EH (cell line): ENCODE data around the gene YTHDC1.
"Not testable (repeated sequence)": the region's sequence is repeated elsewhere in the genome, so short reads cannot be mapped to it uniquely, and the experiment has no call there.

Source experiments
- DNase-seq: peaks from one replicate; pipeline ENCODE4 v3.0.0-alpha.2; 2015; ENCODE audit warnings: low read depth

YTHDC1 gene

DNA sequence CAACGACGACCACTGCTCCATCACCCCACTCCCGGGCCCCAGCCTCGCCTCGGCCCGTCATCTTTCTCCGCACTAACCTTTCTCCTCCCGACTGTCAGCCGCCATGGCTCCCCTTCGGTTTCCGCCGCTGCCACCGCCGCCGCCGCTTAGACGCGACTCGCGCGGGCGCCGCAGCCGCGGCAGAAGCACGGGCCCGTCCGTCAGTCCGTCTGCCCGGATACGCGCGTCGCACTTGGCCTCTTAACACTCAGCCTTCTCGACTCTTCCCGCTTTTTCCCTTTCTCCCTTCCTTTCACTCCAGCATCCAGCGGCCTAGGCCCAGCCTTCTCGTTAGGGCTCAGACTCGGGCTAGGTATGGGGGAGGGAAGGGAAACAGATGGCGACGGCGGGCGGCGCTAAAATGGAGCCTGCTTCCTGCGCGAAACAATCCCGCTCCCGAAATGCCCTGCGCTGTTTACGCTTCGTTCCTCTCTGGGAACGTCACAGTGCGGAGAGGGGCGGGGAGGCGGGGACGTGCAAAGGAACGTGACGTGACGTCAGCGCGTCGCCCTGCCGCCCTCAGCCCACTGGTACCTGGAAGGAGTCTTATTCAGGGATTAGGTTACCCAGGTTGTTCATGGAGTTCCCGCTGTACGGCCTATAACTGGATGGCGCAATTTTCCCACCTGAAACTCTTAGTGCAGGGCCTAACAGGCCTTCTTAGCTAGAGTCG, at the start of gene YTHDC1:
Gene YTHDC1 (minus strand): TSS at position 442 of the 712 bp plus-strand sequence. CDS start 337 bp downstream, at position 105.
- DNase-seq, result peak; percentile 96

- no peak for DNase-seq
These were observed 49.4 kb upstream of the YTHDC1 start for GRCh38 chr4:68399306-68399705.

DNA sequence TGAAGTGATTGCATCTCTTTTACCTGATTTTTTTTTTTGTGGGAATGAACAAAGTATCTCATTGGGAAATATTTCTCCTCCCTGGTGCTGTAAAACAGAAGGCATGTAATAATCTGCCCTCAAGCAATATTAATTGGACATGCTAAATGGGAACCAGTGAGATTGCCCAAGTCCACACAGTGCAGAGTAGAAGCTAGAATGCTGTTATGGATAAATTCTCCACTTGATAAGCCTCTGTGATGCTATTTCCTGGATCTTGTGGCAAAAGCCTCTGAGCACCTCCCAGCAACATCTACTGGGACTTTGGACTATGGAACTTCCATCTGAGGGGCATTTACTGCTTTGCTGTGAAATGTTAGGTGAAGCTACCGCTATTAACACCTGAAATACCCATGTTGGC, 46.9 kb upstream of the YTHDC1 start:
- DNase-seq, result no peak

DNA sequence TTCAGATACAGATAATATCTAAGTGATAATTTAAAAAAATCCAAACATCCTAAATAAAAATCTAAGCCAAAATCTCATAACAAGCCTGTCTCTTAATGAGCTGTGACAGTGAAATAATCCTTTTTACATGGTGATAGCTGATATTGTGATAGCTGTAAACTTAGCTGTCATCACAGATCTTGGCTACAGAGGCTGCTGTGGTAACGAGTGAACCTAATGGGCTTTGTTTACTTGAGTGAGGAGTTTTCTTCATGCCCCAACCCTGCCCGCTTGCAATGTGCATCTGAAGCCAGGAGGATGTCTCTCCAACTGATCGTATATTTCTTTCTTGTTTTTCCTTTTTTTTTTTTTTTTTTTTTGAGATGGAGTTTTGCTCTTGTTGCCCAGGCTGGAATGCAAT, 41.5 kb upstream of the YTHDC1 start:
- no peak for DNase-seq

GRCh38 chr4:68390205-68390935, 40.5 kb upstream of the YTHDC1 start:
- DNase-seq, result no peak

DNA sequence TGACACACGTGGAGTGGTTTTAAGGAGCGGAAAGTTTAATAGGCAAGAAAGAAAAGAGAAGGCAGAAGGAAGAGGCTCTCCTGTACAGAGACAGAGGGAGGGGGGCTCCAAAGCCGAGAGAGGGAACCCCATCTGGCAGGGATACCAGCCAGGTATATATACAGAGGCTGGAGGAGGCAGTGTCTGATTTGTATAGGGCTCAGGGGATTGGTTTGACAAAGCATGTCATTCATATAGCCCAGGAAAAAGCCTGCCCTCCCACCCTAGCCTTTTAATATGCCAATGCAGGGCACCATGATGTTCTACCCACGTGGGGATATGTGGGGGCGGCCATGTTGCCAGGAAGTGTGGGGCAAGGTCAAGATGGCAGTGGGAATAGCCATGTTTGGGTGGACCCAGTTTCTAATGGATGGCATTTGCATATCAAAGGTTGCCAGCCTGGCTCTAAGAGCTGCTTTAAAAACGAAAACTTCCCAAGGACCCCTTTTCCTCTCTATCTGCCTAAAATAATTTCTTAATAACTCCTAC, 39.6 kb upstream of the YTHDC1 start:
- DNase-seq, result not testable (repeated sequence)

DNA sequence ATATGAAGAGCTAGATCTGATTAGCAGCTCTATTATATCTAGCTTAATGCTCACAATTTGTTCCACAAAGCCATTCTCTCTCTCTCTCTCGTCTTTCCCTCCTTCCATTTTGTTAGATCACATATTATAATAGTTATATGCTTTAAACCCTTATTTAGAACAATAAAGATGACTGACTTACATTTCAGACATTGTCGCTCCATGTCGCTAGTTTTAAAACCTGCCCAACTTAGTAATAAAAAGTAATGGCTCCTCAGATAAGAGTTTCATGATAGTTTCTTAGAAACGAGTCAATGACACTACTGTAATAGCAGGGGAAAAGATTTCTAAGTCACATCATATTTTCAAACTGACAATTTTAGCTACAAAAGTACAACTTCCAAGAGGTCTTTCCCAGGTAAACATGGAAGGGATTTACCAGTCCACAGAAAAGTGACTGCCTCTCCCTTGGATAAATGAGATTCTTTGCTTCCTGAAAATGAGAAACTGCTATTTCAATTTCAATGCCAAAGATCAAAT, 38.5 kb upstream of the YTHDC1 start:
- DNase-seq, result no peak

- no peak for DNase-seq
These were observed 35.4 kb upstream of the YTHDC1 start for GRCh38 chr4:68385267-68385666.

DNA sequence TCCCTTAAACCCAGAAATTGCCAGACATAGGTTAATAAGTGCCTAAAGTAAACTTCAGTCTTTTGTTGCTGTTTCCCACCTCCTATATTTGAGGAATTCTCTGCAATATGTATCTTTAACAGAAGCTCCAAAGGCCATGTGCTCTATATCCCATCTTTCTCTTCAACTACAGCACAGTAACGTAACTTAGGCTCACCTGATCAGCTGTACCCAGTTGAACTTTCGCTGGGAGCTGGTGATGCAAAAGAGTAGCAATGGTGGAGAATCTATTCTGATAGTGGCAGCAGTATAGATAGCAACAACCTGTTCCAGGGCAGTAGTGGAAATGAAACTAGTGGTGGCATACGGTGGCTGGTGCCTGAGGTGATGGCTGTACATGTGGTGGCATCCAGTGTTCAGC, 33.2 kb upstream of the YTHDC1 start:
- no peak for DNase-seq

DNA sequence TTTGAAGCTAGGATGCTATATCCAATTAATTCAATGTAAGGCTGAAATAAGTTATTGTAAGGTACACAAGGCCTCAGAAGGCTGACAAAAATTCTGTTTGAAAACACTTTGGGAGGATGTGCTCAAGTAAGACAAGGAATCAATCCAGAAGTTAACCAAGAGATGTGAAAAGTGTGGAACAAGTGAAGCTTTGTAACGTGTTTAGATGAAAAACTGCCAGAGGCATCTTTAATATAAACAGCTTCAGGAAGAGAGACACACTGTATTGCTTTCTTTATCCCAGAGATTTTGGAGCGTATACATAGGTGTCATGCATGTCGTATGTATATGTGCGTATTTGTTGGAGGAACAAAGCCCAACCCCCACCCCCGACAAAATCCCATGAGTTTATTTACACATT, 28.3 kb upstream of the YTHDC1 start:
- DNase-seq, result no peak

- peak; percentile 70 for DNase-seq
These were observed 26.0 kb upstream of the YTHDC1 start for GRCh38 chr4:68375667-68376559.

- peak; percentile 77 for DNase-seq
These were observed 23.6 kb upstream of the YTHDC1 start for GRCh38 chr4:68373513-68373912.

DNA sequence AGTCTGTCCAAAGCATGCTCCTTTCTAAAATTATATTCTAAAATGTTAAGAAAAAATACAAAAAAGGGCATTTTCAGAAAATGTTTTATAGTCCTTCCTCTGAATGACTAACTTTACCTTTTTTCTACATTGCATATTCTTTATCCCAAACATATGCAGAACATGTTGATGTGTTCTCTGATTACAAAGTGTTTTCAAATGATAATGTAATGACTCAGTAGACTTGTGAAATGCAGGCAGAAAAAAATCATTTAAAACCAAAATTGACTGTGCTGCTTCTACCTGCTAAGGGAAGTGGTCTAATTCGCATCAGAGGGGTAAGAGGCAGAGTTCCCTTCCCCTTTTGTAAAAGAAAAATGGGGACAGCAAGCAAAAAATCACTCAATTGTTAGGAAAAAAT, 22.7 kb upstream of the YTHDC1 start:
- peak; percentile 14 for DNase-seq

DNA sequence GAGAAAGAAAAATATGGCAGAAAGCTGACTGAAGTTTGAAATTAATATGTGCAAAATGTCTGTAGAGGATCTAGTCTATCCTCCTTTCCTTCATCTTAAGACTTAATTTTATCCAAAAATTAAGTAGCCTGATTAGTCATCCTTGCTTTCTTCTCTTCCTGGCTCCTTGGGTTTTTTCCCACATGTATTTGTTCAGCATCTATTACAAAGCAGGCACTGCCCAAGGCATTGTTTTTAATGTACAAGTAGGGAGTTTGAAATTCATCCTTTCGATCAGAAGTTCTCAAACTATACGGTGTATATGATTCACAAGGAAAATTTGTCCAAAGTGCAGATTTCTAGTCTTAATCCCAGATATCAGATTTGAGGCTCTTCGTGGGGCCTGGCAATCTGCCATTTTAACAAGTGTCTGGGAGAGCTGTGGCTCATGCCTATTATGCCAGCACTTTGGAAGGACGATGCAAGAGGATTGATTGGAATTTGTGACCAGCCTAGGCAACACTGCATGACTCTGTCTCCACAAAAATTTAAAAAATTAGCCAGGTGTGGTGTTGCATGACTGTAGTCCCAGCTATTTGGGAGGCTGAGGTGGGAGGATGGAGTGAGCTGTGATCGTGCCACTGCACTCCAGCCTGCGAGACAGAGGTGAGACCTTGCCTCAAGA, 19.4 kb upstream of the YTHDC1 start:
- peak; percentile 80 for DNase-seq

DNA sequence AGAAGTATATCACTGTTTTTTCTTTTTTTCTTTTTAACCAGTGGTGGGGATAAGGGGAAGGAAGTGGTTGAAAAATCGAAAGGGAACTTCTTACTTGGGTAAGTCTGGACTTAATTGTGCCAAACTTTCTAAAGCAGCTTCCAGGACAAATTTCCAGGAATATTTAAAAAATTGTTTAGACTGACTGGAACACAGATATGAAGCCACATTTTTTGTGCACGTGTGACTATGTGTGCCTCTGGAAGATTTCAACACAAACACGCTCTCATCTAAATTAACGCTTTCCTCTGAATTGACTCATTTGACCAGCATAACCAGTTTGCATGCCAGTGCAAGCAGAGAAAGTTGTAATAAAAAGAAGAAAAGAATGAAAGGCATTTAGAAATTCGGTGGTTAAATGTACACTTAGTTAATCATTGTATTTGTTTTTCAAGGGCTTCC, 18.8 kb upstream of the YTHDC1 start:
- DNase-seq, result peak; percentile 94

DNA sequence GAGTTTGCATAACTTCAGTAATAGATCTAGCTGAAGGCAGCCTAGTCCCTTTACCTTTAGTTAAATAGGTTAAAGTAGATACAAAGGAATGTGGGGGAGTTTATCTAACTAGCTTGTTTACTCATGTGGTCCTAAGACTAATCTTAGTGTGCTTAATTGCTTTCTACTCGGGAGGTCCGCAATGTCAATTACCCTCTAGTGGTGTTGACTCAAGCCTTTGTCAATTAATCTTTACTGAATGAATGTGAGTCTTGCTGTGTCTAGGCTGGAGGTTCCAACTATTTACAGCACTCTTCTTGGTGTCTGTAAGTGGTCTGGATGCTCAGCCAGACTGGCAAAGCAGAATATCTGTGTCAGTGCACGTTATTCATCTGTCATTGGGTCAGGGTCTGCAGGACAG, 17.9 kb upstream of the YTHDC1 start:
- DNase-seq, result no peak

DNA sequence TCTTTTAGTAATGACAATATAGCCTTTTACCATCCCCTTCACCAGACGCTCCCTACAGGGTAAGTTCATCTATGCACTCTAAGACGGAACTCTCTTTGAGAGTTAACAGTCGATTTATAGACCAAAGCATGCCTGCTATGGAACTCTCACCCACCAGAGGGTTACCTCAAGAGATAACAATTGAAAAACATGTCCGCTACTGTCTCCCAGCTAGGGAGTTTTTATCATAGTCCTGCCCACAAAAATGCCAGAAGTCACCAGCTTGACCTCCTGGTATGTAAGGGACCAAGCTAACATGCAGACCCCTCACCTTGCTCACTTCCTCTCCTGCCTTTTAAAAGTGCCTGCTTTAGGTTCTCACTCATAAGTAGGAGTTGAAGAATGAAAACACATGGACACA, 16.7 kb upstream of the YTHDC1 start:
- no peak for DNase-seq

GRCh38 chr4:68365068-68365467, 15.2 kb upstream of the YTHDC1 start:
- no peak for DNase-seq

GRCh38 chr4:68361146-68361589, 11.3 kb upstream of the YTHDC1 start:
- DNase-seq, result peak; percentile 81

DNA sequence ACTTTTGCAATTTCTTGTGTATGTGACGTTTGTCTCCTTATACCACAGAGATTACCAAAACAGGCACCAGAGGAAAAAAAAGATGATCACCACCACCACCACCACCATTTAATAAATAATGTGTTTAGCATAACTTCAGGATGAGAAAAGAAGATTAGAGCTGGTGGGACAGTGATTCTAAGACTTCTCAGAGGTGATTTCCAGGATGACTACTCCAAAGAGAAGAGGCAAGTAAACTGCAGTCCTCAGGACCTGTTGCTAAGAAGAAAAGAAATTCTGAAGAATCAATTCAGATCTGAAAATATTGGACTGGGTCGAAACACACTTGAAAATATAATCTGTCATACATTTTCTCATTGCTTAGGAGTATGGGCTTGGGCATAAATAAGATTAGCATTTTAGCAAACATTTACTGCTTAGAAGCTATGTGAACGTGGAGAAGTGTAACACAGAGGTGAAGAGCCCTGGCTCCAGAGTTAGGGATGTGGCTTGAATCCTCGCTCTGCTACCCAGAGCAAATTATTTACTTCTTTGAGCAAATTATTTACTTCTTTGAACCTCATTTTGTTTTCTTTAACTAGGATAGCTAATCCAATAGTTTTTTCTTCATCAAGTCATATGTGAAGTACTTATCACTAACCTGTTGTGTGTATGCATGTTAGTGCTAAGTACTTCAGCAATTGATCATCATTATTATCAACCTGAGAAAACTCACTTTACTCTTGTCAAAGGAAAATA, 10.5 kb upstream of the YTHDC1 start:
- DNase-seq, result no peak

GRCh38 chr4:68359508-68359907, 9.6 kb upstream of the YTHDC1 start:
- DNase-seq, result no peak
